GM12874 (cell line): ENCODE results near the gene ASIP.

Experiments
- TF ChIP-seq, protein P1 (sequence below): IDR thresholded peaks from 2 replicates; pipeline ENCODE4 v1.5.1; 2011; ENCODE audit warnings: low read depth, mild to moderate bottlenecking, control low read depth, low read length, moderate library complexity; ENCODE audit not compliant: insufficient read depth

ASIP gene

DNA sequence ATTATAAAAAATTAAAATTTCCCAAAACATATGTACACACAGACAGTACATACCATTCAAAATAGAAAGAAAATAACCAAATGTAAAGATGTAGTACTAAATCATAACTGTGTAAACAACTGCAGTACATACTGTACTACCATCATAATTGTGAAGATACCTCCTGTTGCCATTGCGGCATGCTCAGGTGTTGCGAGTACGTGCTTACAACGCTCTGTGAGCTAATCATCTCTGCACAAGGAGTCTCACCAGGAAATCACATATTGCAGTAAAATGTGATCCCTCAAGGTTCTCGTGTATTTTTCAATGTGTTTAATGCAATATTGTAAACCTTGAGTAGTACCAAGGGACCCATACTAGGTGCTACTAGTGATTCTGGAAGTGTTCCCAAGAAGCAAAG lies 22.9 kb downstream of the ASIP start:
- TF ChIP-seq, protein P1, sequence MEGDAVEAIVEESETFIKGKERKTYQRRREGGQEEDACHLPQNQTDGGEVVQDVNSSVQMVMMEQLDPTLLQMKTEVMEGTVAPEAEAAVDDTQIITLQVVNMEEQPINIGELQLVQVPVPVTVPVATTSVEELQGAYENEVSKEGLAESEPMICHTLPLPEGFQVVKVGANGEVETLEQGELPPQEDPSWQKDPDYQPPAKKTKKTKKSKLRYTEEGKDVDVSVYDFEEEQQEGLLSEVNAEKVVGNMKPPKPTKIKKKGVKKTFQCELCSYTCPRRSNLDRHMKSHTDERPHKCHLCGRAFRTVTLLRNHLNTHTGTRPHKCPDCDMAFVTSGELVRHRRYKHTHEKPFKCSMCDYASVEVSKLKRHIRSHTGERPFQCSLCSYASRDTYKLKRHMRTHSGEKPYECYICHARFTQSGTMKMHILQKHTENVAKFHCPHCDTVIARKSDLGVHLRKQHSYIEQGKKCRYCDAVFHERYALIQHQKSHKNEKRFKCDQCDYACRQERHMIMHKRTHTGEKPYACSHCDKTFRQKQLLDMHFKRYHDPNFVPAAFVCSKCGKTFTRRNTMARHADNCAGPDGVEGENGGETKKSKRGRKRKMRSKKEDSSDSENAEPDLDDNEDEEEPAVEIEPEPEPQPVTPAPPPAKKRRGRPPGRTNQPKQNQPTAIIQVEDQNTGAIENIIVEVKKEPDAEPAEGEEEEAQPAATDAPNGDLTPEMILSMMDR = no peak

DNA sequence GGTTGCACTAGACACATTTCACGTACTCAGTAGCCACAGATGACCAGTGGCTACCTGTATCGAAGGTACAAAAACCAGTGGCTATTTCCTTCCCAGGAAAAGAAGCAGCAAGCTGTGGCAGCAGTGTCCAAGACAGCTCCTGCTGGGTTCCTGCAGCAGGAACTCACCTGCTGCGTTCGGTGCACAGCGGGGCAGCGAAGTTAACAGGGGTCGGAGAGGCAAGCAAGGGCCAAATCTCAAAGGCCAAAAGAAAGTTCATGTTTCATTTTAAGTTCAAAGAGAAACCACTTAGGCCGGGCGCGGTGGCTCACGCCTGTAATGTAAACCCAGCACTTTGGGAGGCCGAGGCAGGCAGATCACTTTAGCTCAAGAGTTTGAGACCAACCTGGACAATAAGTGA lies 26.9 kb downstream of the ASIP start:
- TF ChIP-seq, protein P1 = no peak

DNA sequence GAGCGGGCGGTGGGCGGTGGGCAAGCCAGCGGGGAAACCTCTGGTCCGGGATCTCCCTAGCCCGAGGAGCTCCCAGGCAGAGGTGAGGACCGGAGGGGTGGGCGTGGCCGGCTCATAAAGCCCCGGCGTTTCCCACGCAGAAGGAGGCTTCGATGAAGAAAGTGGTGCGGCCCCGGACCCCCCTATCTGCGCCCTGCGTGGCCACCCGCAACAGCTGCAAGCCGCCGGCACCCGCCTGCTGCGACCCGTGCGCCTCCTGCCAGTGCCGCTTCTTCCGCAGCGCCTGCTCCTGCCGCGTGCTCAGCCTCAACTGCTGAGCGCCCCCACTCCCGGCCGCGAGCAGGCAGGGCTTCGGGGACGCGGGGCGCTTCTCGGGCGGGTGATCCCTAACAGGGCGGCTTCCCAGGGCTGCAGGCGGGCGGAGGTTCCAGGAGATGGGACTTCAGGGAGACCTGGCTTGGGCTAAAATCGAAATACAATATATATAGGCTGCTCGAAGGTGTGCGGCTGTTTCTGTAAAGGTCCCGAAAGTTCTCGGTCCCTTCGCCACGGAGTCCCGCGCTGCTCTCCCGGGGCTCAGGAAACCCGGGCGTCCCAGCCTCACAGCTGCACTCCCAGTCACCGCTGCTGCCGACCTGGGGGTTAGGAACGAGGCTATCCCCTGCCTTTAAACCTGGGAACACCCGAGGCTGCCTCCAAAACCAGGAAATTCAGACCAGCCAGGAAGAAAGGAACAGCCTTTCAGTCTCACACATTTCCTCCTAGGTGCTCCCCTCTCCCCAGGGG lies 27.8 kb downstream of the ASIP start:
- TF ChIP-seq, protein P1 = no peak

DNA sequence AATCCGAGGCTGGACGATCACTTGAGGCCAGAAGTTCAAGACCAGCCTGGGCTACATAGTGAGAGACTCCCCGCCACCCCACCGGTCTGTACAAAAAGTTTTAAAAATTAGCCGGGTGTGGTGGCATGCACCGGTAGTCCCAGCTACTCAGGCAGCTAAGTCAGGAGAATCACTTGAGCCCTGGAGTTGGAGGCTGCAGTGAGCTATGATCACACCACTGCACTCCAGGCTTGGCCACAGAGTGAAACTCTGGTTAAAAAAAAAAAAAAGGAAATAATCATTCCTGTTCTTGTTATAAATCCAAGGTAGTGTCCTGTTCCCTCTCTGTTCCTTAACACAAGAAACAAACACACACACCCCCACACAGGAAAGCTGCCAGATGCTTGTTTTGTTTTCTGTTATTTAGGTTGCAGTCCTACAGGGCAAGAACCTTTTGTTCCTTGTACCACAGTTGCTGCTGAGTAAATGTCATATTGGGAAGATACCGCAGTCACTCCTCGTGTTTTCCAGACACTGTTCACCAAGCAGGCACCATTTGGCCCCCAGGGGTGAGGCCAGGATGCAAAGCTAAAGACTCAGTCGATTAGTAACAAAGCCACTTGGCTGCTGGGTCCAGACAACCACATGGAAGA lies 28.9 kb downstream of the ASIP start:
- TF ChIP-seq, protein P1 = no peak

DNA sequence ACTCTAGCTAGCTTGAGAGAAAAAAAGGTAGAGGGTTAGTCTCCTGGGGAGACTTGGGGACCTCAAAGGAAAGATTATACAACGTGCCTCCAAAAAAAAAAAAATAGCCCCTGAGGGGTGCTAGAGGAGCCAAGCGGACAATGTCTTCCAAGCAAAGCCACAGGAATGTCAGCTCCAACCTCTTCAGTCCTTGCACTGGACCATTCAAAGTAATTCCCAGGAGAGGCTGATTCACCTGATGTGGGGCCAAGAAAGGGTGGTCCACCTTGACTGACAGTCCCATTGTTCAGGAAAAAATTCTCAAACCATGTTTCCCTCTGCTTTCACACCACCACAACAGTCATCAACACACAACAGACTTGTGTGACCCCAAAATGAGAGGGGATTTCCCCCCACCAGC lies 30.7 kb downstream of the ASIP start:
- TF ChIP-seq, protein P1 = no peak

DNA sequence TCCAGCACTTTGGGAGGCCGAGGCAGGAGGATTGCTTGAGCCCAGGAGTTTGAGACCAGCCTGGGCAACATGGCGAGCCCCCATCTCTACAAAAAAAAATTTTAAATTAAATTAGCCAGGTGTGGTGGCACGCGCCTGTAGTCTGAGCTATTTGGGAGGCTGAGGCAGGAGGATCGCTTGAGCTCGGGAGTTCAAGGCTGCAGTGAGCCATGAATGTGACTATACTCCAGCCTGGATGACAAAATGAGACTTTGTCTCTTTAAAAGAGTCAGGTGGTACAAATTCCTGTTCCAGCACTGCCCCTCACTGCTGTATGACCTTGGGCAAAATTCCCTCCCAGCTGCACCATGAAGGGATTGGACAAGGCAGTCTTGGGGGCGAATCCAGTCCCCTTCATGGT lies 33.5 kb downstream of the ASIP start:
- TF ChIP-seq, protein P1 = no peak

DNA sequence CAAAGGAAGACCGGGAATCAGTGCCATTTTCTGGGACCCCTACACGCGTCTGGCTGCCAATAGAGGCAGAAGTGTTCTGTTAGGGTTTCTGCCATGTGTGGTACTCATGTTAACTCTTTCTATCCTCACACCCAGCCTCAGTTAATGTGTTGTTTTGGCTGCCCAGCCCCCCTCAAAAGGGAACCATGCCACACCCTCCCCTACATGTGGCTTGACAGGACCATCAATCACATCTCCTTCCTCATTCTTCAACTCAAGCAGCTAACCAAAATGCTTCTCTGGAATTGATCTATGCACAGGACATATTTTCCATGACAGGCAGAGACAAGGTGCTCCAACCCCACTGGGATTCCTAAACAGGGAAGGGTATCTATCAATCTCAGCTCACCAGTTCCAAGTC lies 40.0 kb downstream of the ASIP start:
- TF ChIP-seq, protein P1 = no peak
